DMS53 treated with DMSO at 0.1 percent for 48 hours (cell line): Measurements from ENCODE around the gene XAGE1A.
"Not testable (repeated sequence)": the region's sequence is repeated elsewhere in the genome, so short reads cannot be mapped to it uniquely, and the experiment has no call there.

Source experiments
- DNase-seq: peaks from one replicate; lab custom pipeline; 2025; ENCODE audit not compliant: unreplicated experiment; lab: John Stamatoyannopoulos, UW

The XAGE1A gene, protein sequence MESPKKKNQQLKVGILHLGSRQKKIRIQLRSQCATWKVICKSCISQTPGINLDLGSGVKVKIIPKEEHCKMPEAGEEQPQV

DNA sequence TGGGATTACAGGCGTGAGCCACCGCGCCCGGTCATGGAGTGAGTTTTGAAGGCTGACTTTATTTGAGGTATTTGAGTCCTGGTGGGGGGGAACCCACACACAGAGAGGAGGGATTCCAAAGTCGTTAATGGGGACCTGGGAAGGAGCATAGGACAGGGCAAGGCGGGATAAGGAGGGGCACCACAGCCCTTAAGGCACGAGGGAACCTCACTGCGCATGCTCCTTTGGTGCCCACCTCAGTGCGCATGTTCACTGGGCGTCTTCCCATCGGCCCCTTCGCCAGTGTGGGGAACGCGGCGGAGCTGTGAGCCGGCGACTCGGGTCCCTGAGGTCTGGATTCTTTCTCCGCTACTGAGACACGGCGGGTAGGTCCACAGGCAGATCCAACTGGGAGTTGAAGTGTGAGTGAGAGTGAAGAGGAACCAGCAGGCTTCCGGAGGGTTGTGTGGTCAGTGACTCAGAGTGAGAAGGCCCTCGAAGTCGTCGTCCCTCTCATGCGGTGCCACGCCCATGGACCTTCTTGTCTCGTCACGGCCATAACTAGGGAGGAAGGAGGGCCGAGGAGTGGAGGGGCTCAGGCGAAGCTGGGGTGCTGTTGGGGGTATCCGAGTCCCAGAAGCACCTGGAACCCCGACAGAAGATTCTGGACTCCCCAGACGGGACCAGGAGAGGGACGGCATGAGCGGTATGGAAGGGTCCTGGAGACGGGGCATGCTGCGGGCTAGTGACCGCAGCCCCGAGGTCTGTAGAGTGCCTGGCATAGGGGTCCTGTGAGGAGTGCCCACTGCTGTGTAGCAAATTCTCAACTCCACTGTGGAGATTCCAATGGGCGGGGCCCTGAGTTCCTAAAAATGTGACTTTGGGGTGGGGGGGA lies at the start of gene XAGE1A:
TSS of gene XAGE1A (plus strand) at position 264 of the 874 bp plus-strand sequence. CDS start 1,554 bp downstream, outside the sequence.
- not testable (repeated sequence) for DNase-seq

DNA sequence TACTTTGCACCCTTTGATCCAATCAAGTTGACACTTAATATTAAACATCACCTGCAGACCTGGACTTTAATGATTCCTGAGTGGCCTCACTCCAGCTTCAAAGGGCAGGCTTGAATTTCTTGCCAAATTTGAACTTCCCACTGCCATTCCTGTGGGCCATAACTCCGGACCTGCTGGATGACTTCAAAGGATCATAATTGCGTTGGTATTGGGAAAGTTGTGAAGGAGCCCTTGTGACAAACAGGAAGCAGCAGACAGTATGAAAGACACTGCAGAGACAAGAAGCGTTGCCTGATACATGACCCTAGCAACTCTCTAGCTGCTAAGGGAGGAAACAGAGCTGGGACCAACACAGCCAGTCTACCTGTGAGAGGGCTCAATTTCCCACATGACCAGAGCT lies 43.6 kb upstream of the XAGE1A start:
- DNase-seq = not testable (repeated sequence)

DNA sequence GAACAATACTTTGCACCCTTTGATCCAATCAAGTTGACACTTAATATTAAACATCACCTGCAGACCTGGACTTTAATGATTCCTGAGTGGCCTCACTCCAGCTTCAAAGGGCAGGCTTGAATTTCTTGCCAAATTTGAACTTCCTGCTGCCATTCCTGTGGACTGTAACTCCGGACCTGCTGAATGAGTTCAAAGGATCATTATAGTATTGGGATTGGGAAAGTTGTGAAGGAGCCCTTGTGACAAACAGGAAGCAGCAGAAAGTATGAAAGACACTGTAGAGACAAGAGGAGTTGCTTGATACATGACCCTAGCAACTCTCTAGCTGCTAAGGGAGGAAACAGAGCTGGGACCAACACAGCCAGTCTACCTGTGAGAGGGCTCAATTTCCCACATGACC lies 24.3 kb upstream of the XAGE1A start:
- DNase-seq = not testable (repeated sequence)

DNA sequence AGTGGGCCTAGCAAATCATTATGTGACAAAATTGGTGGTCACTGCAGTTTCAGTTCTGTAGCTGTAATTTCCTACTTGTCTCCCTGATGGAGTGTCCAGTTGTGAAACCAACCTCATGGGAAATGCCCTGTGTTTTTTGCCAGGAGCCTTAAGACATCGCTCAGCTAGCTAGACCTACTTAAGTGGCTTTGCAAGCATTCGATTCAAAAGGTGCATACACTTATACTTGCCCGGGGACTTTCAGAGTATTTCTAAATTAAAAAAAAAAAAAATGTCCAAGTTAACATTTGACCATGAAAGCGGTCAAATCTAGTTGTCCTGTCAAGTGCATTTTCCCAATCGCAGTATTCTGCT lies 788 bp downstream of the XAGE1A start:
- not testable (repeated sequence) for DNase-seq

DNA sequence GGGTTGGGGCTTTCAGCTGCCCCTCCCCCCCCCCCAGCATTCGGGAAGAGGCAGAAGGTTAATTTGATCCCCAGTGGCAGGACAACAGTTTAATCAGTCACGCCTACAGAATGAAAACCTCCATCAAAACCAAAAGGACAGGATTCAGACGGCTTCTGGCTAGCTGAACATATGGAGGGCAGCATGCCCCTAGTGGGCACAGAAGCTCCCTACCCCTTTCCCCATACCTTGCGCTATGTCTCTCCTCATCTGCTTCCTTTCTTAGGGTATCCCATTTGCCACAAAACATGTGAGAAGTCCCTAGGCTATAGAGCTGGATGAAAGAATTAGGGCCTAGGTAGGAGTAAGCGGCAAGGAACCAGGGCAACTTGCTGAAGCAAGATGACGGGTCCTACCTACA lies 5.8 kb downstream of the XAGE1A start:
- not testable (repeated sequence) for DNase-seq

DNA sequence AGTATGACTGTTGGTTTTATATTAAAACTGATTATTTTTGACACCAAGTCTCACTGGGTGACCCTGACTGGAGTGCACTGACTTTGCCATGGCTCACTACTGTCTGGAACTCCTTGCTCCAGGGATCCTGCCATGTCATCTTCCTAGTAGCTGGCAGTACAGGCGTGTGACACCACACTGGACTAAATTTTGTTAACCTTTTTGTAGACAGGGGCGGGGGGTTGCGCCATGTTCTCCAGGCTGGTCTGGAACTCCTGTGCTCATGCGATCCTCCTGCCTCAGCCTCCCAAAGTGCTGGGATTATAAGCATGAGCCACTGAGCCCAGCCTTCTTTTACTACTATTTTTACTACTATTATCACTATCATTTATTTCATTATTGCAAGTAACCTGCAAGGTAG lies 8.9 kb downstream of the XAGE1A start:
- DNase-seq = no peak

DNA sequence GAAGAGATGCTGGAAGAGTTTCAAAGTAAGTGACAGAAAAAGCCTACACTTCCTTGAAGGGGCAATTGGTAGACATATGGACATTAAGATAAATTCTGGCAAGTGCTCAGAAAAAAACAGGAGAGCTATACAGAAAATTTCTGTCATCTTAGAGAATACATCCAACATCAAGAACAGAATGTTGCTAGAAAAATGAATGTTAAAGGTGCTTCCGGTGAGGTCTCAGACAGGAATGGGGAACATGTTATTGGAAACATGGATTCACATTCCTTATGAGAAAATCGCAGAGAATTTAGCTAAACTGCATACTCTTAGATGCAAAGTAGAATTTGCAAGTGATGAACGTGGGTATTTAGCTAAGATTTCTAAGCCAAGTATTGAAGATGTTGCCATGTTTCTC lies 11.7 kb downstream of the XAGE1A start:
- no peak for DNase-seq

DNA sequence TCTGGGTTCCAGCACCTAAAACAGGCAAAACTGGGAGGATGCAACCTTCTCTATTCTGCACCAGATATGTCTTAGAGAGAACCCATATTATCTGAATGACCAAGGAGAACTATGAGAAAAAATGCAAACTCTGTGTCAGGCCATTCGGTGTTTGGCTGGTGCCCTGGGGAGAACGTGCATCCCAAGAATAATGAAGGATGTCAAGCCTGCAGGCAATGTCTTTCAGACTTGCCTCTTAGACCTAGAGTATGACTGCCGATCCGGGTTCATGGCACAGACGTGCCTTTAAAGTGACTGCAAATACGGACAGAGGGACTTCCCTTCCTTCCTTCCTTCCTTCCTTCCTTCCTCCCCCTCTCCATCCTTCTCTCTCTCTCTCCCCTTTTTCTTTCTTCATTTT lies 14.3 kb downstream of the XAGE1A start:
- no peak for DNase-seq

DNA sequence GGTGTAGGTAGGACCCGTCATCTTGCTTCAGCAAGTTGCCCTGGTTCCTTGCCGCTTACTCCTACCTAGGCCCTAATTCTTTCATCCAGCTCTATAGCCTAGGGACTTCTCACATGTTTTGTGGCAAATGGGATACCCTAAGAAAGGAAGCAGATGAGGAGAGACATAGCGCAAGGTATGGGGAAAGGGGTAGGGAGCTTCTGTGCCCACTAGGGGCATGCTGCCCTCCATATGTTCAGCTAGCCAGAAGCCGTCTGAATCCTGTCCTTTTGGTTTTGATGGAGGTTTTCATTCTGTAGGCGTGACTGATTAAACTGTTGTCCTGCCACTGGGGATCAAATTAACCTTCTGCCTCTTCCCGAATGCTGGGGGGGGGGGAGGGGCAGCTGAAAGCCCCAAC lies 15.5 kb downstream of the XAGE1A start:
- DNase-seq = not testable (repeated sequence)

DNA sequence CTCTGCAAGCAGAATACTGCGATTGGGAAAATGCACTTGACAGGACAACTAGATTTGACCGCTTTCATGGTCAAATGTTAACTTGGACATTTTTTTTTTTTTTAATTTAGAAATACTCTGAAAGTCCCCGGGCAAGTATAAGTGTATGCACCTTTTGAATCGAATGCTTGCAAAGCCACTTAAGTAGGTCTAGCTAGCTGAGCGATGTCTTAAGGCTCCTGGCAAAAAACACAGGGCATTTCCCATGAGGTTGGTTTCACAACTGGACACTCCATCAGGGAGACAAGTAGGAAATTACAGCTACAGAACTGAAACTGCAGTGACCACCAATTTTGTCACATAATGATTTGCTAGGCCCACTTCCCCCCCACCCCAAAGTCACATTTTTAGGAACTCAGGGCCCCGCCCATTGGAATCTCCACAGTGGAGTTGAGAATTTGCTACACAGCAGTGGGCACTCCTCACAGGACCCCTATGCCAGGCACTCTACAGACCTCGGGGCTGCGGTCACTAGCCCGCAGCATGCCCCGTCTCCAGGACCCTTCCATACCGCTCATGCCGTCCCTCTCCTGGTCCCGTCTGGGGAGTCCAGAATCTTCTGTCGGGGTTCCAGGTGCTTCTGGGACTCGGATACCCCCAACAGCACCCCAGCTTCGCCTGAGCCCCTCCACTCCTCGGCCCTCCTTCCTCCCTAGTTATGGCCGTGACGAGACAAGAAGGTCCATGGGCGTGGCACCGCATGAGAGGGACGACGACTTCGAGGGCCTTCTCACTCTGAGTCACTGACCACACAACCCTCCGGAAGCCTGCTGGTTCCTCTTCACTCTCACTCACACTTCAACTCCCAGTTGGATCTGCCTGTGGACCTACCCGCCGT lies 20.7 kb downstream of the XAGE1A start:
- not testable (repeated sequence) for DNase-seq

DNA sequence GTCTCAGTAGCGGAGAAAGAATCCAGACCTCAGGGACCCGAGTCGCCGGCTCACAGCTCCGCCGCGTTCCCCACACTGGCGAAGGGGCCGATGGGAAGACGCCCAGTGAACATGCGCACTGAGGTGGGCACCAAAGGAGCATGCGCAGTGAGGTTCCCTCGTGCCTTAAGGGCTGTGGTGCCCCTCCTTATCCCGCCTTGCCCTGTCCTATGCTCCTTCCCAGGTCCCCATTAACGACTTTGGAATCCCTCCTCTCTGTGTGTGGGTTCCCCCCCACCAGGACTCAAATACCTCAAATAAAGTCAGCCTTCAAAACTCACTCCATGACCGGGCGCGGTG lies 21.3 kb downstream of the XAGE1A start, which contains the start of gene XAGE1B:
TSS of gene XAGE1B (minus strand) at position 77 of the 339 bp plus-strand sequence. CDS start 1,536 bp downstream, outside the sequence.
- not testable (repeated sequence) for DNase-seq

DNA sequence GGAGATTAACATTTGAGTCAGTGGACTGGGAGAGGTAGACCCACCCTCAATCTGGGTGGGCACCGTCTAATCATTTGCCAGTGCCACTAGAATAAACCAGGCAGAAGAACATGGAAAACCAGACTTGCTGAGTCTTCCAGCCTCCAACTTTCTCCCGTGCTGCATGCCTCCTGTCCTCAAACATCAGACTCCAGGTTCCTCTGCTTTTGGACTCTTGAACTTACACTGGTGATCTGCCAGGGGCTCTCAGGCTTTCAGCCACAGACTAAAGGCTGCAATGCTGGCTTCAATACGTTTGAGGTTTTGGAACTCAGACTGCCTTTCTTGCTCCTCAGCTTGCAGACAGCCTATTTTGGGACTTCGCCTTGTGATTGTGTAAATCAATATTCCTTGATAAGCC lies 45.4 kb downstream of the XAGE1A start:
- DNase-seq = not testable (repeated sequence)

DNA sequence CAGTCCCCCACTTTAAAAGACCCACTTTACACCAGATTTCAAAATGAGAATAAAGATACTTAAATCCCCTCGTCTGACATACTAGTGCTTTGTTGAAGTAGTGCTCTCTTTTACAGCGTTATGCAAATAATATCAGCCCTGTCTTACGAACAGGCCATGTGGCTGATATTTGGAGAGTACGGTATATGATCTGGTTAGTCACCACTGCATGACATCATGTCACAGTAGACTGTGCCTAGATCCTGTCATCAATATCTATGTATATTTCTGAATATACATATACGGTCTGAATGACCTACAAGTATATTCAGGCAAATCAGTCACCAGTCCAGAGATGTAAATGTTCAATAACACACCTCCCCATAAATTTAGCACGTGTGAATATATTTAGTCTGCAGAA lies 46.7 kb downstream of the XAGE1A start:
- no peak for DNase-seq

DNA sequence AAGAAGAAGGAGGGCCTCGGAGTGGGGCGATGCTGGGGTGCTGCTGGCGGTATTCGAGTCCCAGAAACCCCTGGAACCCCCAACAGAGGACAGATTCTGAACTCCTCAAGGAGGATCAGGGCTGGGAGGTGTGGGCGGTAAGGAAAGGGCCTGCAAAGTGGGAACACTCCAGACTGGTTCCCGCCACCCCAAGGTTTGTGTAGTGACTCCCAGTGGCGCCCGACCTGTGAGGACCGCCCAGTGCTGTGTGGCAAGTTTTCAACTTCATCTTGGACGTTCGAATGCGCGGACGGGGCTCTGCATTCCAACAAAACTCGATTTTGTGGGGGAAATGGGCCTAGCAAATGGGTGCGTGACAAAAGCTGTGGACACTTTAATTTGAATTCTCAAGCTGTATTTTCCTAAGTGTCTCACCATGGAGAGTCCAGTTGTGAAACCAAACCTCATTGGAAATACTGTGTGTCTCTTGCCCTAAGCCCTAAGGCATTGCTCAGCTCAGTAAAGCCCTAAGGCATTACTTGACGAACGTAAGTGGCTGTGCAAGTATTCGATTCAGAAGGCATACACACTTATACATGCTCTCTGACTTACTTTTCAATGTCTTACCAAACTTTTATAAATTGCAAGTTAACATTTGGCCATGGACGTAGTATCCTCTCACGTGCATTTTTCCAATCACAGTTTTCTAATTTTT lies 48.7 kb downstream of the XAGE1A start:
- DNase-seq = no peak

DNA sequence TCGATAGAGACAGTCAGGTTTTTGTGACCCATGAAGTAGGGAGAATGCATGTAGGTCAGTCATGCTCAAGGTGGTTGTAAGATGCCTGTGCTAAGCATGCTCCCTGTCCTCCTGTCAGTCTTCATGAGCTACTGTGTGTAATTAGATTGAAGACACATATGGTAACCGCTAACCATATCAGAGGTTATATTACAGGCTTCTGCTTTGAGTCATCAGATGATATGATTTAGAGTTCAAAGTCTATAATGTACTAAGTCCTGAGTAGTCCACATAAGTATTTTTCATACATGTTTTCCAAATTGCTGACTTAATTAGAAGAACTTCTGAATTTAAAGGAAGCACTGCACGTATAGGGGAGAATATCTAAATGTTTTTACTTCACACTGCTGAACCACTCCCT lies 53.2 kb downstream of the XAGE1A start:
- not testable (repeated sequence) for DNase-seq
